ENCODE measurements around the gene RNASEH1. TPM values are rescaled to one million over a fixed set of nuclear protein-coding genes. Genes with fewer than 3 reads are reported as not detected.

The RNASEH1 gene, protein sequence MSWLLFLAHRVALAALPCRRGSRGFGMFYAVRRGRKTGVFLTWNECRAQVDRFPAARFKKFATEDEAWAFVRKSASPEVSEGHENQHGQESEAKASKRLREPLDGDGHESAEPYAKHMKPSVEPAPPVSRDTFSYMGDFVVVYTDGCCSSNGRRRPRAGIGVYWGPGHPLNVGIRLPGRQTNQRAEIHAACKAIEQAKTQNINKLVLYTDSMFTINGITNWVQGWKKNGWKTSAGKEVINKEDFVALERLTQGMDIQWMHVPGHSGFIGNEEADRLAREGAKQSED
- 10 to 100 TPM; 27.9 to 34.0 TPM for total RNA-seq

DNA sequence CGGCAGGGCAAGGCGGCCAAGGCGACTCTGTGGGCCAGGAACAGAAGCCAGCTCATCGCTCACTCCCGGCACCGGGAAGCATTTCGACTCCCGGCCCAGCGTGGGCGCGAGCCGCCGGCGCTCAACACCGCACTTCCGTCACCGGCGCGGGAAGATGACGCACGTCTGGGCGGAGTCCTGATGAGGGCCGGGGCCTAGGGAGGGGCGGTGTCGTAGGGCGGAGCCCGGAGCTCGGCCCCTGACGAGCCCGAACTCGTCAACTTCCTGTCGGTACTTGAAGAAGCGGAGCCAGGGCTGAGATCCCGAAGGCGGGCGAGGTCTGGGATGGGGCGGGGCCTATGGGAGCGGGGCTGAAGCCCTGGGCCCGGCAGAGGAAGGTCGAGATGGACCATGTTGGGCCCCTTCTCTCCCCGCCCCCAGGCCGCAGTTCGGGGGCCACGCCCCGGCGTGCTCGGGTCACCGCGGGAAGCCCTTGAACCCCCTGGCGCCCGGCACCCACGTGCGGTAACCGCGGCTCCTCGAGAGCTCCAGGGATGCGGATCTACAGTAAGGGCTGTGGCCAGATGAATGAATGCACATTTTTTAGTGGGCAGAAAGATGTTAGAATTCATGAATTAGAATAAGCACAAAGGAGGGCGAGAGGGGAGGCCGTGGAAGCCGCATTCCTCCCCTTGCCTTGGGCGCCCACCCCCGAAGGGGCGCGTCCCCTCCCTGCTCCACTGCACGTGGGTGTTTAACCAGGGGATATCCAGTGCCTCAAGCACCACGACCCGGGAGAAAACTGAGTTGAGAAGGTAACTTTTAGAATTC, at the start of gene RNASEH1:
TSS of gene RNASEH1 (minus strand) at position 129 of the 810 bp plus-strand sequence. CDS start at position 56, 73 bp downstream.

DNA sequence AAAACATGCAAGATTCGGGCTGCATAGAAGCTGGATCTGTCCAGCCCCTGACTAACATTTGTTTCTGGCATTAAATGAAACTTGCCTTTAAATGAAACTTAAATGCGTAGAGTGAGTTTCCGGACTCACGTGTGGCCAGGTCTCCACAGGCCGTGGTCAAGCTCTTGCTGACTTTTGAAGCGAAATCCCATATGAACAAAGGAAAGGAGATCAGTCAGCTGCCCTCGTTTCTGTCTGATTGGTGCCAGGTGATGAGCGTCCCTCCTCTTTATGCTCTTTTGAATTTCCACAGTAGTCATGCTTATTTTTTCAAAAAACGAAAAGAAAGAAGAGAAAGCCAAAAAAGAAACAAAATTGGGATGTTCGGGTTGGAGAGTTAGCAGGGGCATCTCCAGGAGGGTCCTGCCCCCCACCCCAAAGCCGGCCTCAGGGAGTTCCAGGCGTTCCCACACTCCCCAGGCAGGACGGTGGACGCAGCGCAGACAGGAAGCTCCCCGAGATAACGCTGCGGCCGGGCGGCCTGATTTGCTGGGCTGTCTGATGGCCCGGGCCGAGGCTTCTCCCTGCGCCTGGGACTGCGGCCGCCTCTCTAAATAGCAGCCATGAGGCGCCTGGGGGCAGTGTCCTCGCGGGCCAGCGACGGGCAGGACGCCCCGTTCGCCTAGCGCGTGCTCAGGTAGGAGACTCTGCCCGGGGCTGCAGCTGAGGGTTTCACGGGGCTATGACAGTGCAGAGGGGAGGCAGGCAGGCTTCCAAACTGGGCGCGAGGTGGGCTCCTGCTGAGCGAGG, 36.6 kb upstream of the RNASEH1 start, which contains the start of gene COLEC11:
TSS of gene COLEC11 (plus strand) at position 620 of the 789 bp plus-strand sequence. CDS start 9,229 bp downstream, outside the sequence.

DNA sequence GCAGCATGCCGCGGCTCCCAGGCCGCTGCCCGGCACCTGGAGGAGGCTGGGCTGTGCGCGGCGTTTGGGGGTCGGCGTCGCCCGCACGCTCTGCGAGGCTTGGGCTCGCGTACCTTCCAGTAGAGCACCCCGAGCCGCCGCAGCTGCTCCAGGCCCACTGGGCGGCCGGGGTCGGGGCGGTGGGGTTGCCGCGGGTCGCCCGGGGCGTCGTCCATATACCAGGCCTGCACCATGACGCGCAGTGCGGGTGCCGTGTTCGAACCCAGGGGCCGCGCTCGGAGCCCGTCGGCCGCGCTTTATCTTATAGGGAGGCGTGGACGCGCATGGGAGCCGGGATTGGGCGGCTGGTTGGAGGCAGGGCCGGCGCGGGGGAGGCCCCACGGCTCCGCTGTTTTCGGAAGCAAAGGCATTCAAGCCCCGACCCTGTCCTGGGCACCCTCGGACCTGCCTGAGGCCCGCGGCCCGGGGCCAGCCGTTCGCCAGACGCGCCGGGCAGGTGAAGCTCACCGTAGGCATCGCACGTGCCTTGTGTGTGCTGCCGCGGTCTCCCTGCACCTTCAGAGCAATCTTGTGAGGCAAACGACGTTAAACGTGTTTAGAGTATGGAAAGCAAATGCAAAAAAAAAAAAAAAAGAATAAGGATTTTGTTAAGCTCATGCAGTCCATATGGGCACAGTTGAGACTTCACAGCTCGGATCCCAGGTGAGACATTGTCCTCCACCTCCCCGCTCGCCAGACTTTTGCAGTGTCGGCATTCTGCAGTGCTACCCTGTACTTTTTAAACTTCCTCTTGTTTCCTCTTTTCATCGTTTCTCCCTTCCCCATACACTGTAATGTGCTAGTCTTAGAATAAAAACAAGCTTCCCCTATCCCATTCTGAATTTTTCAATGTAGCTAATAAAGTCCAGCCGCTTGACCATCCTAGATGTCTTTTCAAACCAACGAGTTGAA, 38.6 kb downstream of the RNASEH1 start, which contains the start of gene ADI1:
TSS of gene ADI1 (minus strand) at position 277 of the 951 bp plus-strand sequence. CDS start at position 233, 44 bp downstream.

Other genes starting within 250 kb of the RNASEH1 start
- 10 to 100 TPM; 26.2 to 43.0 TPM for gene EIPR1, start 180.5 kb downstream of the RNASEH1 start, total RNA-seq
- gene TRAPPC12, start 178.6 kb downstream of the RNASEH1 start, total RNA-seq = 10 to 100 TPM; 54.6 to 59.9 TPM
- 10 to 100 TPM; 53.6 to 58.8 TPM for gene ADI1, start 38.8 kb downstream of the RNASEH1 start, total RNA-seq
- gene RPS7, start 16.9 kb upstream of the RNASEH1 start, total RNA-seq = 100 to 1,000 TPM; 664 to 919 TPM
- under 1 TPM; under 0.01 to 0.34 TPM for gene COLEC11, start 36.8 kb upstream of the RNASEH1 start, total RNA-seq
- gene ALLC, start 99.9 kb upstream of the RNASEH1 start, total RNA-seq = not detected
- not detected for gene DCDC2C, start 145.2 kb upstream of the RNASEH1 start, total RNA-seq